Measurements from ENCODE around the gene PKDCC. TPM values are rescaled to one million over a fixed set of nuclear protein-coding genes. Genes with fewer than 3 reads are reported as not detected.
A peak's percentile ranks its signal among the peaks of the same experiment; 100 is the strongest.

The PKDCC gene
- total and polyA plus RNA-seq, 2 of the 13 experiments (the other 11 are each of a cell fraction or from before 2014, with no cell fraction given): 52.6 to 58.8 TPM

DNA sequence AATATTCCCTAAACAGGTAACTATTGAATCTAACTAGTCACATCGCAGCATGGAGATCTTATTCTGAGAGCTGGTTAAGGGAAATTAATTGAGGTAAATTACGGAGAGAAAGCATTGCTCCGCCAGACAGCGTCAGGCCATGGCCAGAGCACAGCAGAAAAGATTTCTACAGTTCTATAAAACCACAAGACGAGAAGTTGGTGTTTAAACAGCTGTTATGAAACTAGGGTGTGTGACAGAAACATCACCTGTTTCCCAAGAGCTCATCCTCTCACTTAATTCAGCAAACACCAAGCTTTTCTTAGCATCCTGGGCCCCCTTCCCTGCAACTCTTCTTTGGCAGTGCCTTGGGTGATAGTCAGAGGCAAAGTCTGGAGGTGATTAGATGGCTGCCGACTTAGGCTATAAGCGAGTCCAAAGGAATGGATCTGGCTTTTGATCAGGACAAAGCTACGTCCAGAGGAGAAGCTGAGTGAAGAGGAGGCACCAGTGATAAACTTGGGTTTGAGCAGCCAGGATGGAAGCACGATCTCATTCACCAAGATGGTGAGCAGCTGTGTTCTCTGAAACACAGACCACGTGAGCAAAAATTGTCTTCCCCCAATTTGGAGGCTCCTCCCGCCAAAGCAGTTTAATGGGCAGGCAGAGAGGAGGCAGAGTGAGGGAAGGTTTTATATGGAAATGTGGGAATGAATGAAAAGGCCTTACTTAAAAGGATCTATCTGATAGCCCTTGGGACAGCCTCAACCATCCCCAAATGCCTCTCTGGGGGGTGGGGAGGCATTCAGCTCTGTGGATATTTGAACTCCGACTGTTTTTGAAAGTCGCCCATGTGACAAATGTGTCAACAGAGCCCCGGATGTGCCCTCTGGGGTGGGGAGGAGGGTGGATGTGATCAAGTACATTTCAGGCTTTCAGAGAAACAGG lies 57.8 kb downstream of the PKDCC start (continued):
- no peak for TF ChIP-seq CC2D1A (CRISPR knock-in tag; IDR thresholded peaks at IDR 0.05)
- TF ChIP-seq, protein P1, sequence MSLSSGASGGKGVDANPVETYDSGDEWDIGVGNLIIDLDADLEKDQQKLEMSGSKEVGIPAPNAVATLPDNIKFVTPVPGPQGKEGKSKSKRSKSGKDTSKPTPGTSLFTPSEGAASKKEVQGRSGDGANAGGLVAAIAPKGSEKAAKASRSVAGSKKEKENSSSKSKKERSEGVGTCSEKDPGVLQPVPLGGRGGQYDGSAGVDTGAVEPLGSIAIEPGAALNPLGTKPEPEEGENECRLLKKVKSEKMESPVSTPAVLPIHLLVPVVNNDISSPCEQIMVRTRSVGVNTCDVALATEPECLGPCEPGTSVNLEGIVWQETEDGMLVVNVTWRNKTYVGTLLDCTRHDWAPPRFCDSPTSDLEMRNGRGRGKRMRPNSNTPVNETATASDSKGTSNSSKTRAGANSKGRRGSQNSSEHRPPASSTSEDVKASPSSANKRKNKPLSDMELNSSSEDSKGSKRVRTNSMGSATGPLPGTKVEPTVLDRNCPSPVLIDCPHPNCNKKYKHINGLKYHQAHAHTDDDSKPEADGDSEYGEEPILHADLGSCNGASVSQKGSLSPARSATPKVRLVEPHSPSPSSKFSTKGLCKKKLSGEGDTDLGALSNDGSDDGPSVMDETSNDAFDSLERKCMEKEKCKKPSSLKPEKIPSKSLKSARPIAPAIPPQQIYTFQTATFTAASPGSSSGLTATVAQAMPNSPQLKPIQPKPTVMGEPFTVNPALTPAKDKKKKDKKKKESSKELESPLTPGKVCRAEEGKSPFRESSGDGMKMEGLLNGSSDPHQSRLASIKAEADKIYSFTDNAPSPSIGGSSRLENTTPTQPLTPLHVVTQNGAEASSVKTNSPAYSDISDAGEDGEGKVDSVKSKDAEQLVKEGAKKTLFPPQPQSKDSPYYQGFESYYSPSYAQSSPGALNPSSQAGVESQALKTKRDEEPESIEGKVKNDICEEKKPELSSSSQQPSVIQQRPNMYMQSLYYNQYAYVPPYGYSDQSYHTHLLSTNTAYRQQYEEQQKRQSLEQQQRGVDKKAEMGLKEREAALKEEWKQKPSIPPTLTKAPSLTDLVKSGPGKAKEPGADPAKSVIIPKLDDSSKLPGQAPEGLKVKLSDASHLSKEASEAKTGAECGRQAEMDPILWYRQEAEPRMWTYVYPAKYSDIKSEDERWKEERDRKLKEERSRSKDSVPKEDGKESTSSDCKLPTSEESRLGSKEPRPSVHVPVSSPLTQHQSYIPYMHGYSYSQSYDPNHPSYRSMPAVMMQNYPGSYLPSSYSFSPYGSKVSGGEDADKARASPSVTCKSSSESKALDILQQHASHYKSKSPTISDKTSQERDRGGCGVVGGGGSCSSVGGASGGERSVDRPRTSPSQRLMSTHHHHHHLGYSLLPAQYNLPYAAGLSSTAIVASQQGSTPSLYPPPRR (CRISPR knock-in tag; IDR thresholded peaks at IDR 0.05; ENCODE audit: borderline replicate concordance): peak; percentile 79; the same call in 1 of the 2 replicates
- TF ChIP-seq, protein P2, sequence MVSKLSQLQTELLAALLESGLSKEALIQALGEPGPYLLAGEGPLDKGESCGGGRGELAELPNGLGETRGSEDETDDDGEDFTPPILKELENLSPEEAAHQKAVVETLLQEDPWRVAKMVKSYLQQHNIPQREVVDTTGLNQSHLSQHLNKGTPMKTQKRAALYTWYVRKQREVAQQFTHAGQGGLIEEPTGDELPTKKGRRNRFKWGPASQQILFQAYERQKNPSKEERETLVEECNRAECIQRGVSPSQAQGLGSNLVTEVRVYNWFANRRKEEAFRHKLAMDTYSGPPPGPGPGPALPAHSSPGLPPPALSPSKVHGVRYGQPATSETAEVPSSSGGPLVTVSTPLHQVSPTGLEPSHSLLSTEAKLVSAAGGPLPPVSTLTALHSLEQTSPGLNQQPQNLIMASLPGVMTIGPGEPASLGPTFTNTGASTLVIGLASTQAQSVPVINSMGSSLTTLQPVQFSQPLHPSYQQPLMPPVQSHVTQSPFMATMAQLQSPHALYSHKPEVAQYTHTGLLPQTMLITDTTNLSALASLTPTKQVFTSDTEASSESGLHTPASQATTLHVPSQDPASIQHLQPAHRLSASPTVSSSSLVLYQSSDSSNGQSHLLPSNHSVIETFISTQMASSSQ (IDR thresholded peaks at IDR 0.05; ENCODE audit: low read depth): peak; percentile 58; the same call in 1 of the 2 replicates
- TF ChIP-seq, protein P2 (CRISPR knock-in tag; IDR thresholded peaks at IDR 0.05; ENCODE audit: borderline replicate concordance): peak; percentile 81
- no peak for TF ChIP-seq JUNB (CRISPR knock-in tag; IDR thresholded peaks at IDR 0.05; ENCODE audit: borderline replicate concordance)
- TF ChIP-seq KDM3A (CRISPR knock-in tag; IDR thresholded peaks at IDR 0.05; ENCODE audit: low read depth): no peak
- TF ChIP-seq, protein P3, sequence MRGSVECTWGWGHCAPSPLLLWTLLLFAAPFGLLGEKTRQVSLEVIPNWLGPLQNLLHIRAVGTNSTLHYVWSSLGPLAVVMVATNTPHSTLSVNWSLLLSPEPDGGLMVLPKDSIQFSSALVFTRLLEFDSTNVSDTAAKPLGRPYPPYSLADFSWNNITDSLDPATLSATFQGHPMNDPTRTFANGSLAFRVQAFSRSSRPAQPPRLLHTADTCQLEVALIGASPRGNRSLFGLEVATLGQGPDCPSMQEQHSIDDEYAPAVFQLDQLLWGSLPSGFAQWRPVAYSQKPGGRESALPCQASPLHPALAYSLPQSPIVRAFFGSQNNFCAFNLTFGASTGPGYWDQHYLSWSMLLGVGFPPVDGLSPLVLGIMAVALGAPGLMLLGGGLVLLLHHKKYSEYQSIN (CRISPR knock-in tag; IDR thresholded peaks at IDR 0.05; ENCODE audit: borderline replicate concordance): no peak
- TF ChIP-seq EHMT2 (IDR thresholded peaks at IDR 0.05; ENCODE audit: borderline replicate concordance, low read depth, low read length): peak; percentile 81; the same call in 1 of the 2 replicates
- TF ChIP-seq ZIK1 (CRISPR knock-in tag; IDR thresholded peaks at IDR 0.05; ENCODE audit: borderline replicate concordance, low read depth): no peak
- TF ChIP-seq, protein P4, sequence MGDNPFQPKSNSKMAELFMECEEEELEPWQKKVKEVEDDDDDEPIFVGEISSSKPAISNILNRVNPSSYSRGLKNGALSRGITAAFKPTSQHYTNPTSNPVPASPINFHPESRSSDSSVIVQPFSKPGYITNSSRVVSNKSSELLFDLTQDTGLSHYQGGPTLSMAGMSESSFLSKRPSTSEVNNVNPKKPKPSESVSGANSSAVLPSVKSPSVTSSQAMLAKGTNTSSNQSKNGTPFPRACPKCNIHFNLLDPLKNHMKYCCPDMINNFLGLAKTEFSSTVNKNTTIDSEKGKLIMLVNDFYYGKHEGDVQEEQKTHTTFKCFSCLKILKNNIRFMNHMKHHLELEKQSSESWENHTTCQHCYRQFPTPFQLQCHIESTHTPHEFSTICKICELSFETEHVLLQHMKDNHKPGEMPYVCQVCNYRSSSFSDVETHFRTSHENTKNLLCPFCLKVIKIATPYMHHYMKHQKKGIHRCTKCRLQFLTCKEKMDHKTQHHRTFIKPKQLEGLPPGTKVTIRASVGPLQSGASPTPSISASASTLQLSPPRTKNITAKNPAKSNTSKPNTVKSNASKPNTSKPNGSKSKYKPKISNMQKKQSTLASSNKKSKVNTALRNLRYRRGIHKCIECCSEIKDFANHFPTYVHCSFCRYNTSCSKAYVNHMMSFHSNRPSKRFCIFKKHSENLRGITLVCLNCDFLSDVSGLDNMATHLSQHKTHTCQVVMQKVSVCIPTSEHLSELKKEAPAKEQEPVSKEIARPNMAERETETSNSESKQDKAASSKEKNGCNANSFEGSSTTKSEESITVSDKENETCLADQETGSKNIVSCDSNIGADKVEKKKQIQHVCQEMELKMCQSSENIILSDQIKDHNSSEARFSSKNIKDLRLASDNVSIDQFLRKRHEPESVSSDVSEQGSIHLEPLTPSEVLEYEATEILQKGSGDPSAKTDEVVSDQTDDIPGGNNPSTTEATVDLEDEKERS (CRISPR knock-in tag; IDR thresholded peaks at IDR 0.05): peak; percentile 43; the same call in 1 of the 2 replicates
- TF ChIP-seq ZNF570 (CRISPR knock-in tag; IDR thresholded peaks at IDR 0.05; ENCODE audit: borderline replicate concordance): no peak
- peak; percentile 48; the same call in 1 of the 2 replicates for TF ChIP-seq ZBTB7A (CRISPR knock-in tag; IDR thresholded peaks at IDR 0.05)
- TF ChIP-seq ZNF678 (CRISPR knock-in tag; IDR thresholded peaks at IDR 0.05): no peak
- TF ChIP-seq BRD4 (CRISPR knock-in tag; IDR thresholded peaks at IDR 0.05): no peak; the same call in none of the 2 replicates

Measured in HepG2 (cell line).